Keratinocyte (primary cell): ENCODE data around the gene ZNF280D. TPM values are rescaled to one million over a fixed set of nuclear protein-coding genes. Genes with fewer than 3 reads are reported as not detected.

Experiments
- DNase-seq: peaks from one replicate; pipeline ENCODE4 v3.0.0-alpha.2; 2011; ENCODE audit warnings: low read depth, missing footprints, low spot score
- FAIRE-seq: peaks from 2 replicates; lab custom pipeline; 2011; peaks lifted over from hg19 to GRCh38; lab: Jason Lieb, UNC
- H2AFZ ChIP-seq: 2 replicates; pipeline ENCODE4 v1.6.0; 2012; ENCODE audit warnings: low read length, control low read depth, inconsistent platforms; ENCODE audit not compliant: control insufficient read depth
- H3K27ac ChIP-seq: 2 replicates; pipeline ENCODE4 v1.5.1; 2011; ENCODE audit warnings: low read length; ENCODE audit not compliant: control insufficient read depth, insufficient read depth
- H3K27me3 ChIP-seq: 3 replicates; pipeline ENCODE4 v1.6.0; 2011; ENCODE audit warnings: low read length; ENCODE audit not compliant: control insufficient read depth, insufficient read depth; ENCODE audit errors: extremely low read depth
- H3K36me3 ChIP-seq, 2 experiments: 2 replicates in 1 of 2; 3 replicates in 1 of 2; pipeline ENCODE4 v1.5.1; 2011; ENCODE audit warnings: low read length in 2 of 2, mild to moderate bottlenecking in 1 of 2; ENCODE audit not compliant: control insufficient read depth in 2 of 2, insufficient read depth in 2 of 2; ENCODE audit errors: extremely low read depth in 1 of 2
- H3K4me1 ChIP-seq: 3 replicates; pipeline ENCODE4 v1.5.1; 2011; ENCODE audit warnings: low read length; ENCODE audit not compliant: control insufficient read depth, insufficient read depth; ENCODE audit errors: extremely low read depth
- H3K4me2 ChIP-seq: 3 replicates; pipeline ENCODE4 v1.6.0; 2011; ENCODE audit warnings: low read depth, low read length; ENCODE audit not compliant: control insufficient read depth, insufficient read depth; ENCODE audit errors: extremely low read depth
- H3K4me3 ChIP-seq, 3 experiments: fragments of 200-600 bp in 1 of 3; sonication (generic) in 1 of 3; 2 replicates in 2 of 3; 3 replicates in 1 of 3; pipeline ENCODE4 v1.5.1; 2011 to 2016; ENCODE audit warnings: low read length in 3 of 3, mild to moderate bottlenecking in 3 of 3, control low read depth in 2 of 3, inconsistent platforms in 1 of 3, low read depth in 1 of 3, mixed read lengths in 1 of 3, mixed run types in 1 of 3, moderate library complexity in 1 of 3; ENCODE audit not compliant: control insufficient read depth in 2 of 3, insufficient read depth in 2 of 3; ENCODE audit errors: extremely low read depth in 1 of 3
- H3K79me2 ChIP-seq: 2 replicates; pipeline ENCODE4 v1.6.0; 2012; ENCODE audit warnings: low read length; ENCODE audit not compliant: control insufficient read depth, insufficient read depth
- H3K9ac ChIP-seq: 3 replicates; pipeline ENCODE4 v1.6.0; 2011; ENCODE audit warnings: low read length; ENCODE audit not compliant: control insufficient read depth, insufficient read depth; ENCODE audit errors: extremely low read depth
- H3K9me1 ChIP-seq: 3 replicates; pipeline ENCODE4 v1.6.0; 2011; ENCODE audit warnings: low read length; ENCODE audit not compliant: control insufficient read depth, insufficient read depth; ENCODE audit errors: extremely low read depth
- H3K9me3 ChIP-seq: 2 replicates; pipeline ENCODE4 v1.5.1; 2012; ENCODE audit warnings: low read depth, low read length; ENCODE audit not compliant: control insufficient read depth
- H4K20me1 ChIP-seq: 3 replicates; pipeline ENCODE4 v1.6.0; 2011; ENCODE audit warnings: low read length; ENCODE audit not compliant: control insufficient read depth, insufficient read depth; ENCODE audit errors: extremely low read depth
- EZH2 ChIP-seq: IDR thresholded peaks from one replicate; pipeline ENCODE4 v1.6.1; 2012; ENCODE audit warnings: inconsistent platforms, mild to moderate bottlenecking, low read length, moderate library complexity
- dilution Hi-C: fragments of 300-500 bp; cut with MboI; formaldehyde crosslinking; loops from one replicate; pipeline ENCODE4 v1.7.0; 2020; ENCODE audit warnings: low sequenced_read_pairs; ENCODE audit not compliant: extremely low pct_ligation_motif_present
- polyA plus RNA-seq, 5 experiments: library from polyadenylated mRNA; depleted of rRNA in 3 of 5; stranded (reverse) in 3 of 5; stranded (forward) in 1 of 5; unstranded in 1 of 5; fragments of >200 nt; gene quantifications; 1 replicate in 1 of 5; 2 replicates in 3 of 5; 3 replicates in 1 of 5; pipeline versions ENCODE4 v1.2.1 to v1.2.3, GENCODE V29; 2011 to 2012; ENCODE audit warnings: missing spikeins in 2 of 5, low read depth in 1 of 5, low replicate concordance in 1 of 5
- TF ChIP-seq, protein P1 (sequence below), 3 experiments: IDR thresholded peaks in 1 of 3; conservative IDR thresholded peaks in 1 of 3; optimal IDR thresholded peaks in 1 of 3; 2 replicates in 2 of 3; 3 replicates in 1 of 3; pipeline versions ENCODE3 to v1.5.1; 2011; ENCODE audit warnings: low read length in 3 of 3, mild to moderate bottlenecking in 3 of 3, moderate library complexity in 2 of 3, control low read depth in 1 of 3, inconsistent platforms in 1 of 3; ENCODE audit not compliant: insufficient read depth in 2 of 3; ENCODE audit errors: extremely low read depth in 1 of 3

The ZNF280D gene
- polyA plus RNA-seq, 1 donor (not counting 4 experiments of a cell fraction or from before 2014, with no cell fraction given) = 8.7 TPM

DNA sequence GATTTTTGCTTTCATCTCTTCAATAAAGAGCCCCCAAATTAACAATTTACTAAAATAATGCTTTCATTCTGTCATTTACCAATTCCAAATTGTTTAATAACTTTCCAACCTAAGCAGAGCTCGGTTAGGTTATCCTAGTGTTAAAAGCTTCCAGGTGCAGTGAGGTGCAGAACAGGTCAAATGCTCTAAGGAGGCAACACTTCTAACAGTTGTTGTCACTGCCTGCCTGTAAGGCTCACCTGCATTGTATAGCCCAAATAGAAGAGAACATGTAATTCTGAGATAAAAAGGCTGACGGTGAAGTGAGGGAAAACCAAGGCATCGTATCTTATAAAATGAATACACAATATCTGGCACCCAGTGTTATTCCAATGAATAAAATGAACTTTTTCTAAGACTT, 9.1 kb downstream of the ZNF280D start:
- Histone ChIP-seq H3K27ac (no peak overlapping the region), H4K20me1 (no peaks in the 10 kb centered on the region), H3K36me3 (peaks cover 0 to 2% of the 10 kb centered on the region in 2 experiments), H3K4me3 (no peak overlapping the region), H3K9me3 (no peaks in the 10 kb centered on the region), H2AFZ (no peak overlapping the region), H3K4me2 (no peak overlapping the region), H3K9me1 (no peaks in the 10 kb centered on the region), H3K79me2 (peaks cover 10% of the 10 kb centered on the region), H3K27me3 (no peaks in the 10 kb centered on the region), H3K9ac (no peak overlapping the region), H3K4me1 (peaks cover 4% of the 10 kb centered on the region)
- DNase-seq (no peak), FAIRE-seq (no peak)
- dilution Hi-C loops = no loop called here
- TF ChIP-seq EZH2 = no peak

DNA sequence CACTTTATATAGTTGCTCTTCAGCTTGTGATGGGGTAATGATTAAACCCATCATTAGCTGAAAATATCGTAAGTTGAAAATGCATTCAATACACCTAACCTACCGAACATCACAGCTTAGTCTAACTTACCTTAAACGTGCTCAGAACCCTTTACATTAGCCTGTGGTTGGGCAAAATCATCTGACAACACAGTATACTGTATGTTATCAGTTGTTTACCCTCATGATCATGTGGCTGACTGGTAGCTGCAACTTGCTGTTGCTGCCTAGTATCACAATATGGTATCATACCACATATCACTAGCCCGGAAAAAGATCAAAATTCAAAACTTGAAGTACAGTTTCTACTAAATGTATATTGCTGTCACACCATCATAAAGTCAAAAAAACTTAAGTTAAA, 9.5 kb downstream of the ZNF280D start:
- H3K27ac ChIP-seq = no peak overlapping the region

More for the DNA sequence above, 9.5 kb downstream of the ZNF280D start:
- Histone ChIP-seq H3K27me3 (no peaks in the 10 kb centered on the region), H3K9me3 (no peaks in the 10 kb centered on the region), H3K4me1 (peaks cover 4% of the 10 kb centered on the region), H3K9ac (no peak overlapping the region), H2AFZ (no peak overlapping the region), H4K20me1 (no peaks in the 10 kb centered on the region), H3K79me2 (peaks cover 11% of the 10 kb centered on the region), H3K9me1 (no peaks in the 10 kb centered on the region), H3K4me3 (no peak overlapping the region), H3K36me3 (no peaks in the 10 kb centered on the region), H3K4me2 (no peak overlapping the region)
- FAIRE-seq (no peak), DNase-seq (no peak)
- TF ChIP-seq, protein P1, sequence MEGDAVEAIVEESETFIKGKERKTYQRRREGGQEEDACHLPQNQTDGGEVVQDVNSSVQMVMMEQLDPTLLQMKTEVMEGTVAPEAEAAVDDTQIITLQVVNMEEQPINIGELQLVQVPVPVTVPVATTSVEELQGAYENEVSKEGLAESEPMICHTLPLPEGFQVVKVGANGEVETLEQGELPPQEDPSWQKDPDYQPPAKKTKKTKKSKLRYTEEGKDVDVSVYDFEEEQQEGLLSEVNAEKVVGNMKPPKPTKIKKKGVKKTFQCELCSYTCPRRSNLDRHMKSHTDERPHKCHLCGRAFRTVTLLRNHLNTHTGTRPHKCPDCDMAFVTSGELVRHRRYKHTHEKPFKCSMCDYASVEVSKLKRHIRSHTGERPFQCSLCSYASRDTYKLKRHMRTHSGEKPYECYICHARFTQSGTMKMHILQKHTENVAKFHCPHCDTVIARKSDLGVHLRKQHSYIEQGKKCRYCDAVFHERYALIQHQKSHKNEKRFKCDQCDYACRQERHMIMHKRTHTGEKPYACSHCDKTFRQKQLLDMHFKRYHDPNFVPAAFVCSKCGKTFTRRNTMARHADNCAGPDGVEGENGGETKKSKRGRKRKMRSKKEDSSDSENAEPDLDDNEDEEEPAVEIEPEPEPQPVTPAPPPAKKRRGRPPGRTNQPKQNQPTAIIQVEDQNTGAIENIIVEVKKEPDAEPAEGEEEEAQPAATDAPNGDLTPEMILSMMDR (optimal IDR thresholded peaks at IDR 0.05 in 1 of 3, IDR thresholded peaks at IDR 0.05 in 1 of 3, conservative IDR thresholded peaks at IDR 0.05 in 1 of 3; ENCODE audit: extremely low read depth in 1 of 3, insufficient read depth in 2 of 3, low read length in 3 of 3) = no peak
- no peak for TF ChIP-seq EZH2
- dilution Hi-C loops = no loop called here
